AG09319 (cell line): Measurements from ENCODE around the gene KRTDAP.

Experiments
- DNase-seq: peaks from one replicate; pipeline ENCODE4 v3.0.0-alpha.2; 2010; ENCODE audit warnings: low read depth; ENCODE audit errors: extremely low read depth
- CTCF ChIP-seq: IDR thresholded peaks from 2 replicates; pipeline ENCODE4 v1.5.1; 2011; ENCODE audit warnings: low read depth, mild to moderate bottlenecking, inconsistent platforms, low read length, moderate library complexity

The KRTDAP gene

GRCh38 chr19:35512831-35513627 is 22.8 kb upstream of the KRTDAP start:
- no peak for TF ChIP-seq CTCF
- no peak for DNase-seq

- DNase-seq, result no peak
- no peak for TF ChIP-seq CTCF
These were observed 21.1 kb upstream of the KRTDAP start for GRCh38 chr19:35511337-35511736.

- TF ChIP-seq CTCF, result no peak
- DNase-seq, result no peak
These were observed 20.3 kb upstream of the KRTDAP start for GRCh38 chr19:35510626-35510964.

GRCh38 chr19:35509861-35510625 is 19.8 kb upstream of the KRTDAP start:
- DNase-seq, result no peak
- peak; percentile 90 for TF ChIP-seq CTCF

GRCh38 chr19:35509018-35509652 is 18.9 kb upstream of the KRTDAP start:
- no peak for DNase-seq

GRCh38 chr19:35508129-35508528 is 17.9 kb upstream of the KRTDAP start:
- no peak for TF ChIP-seq CTCF
- DNase-seq, result no peak

More at GRCh38 chr19:35509018-35509652, 18.9 kb upstream of the KRTDAP start:
- TF ChIP-seq CTCF, result no peak

- DNase-seq, result no peak
- TF ChIP-seq CTCF, result no peak
These were observed 17.3 kb upstream of the KRTDAP start for GRCh38 chr19:35507561-35507960.
